Muscle layer of colon (tissue), 2 donors: ENCODE results near the gene MEAK7.

Experiments used
- H3K27ac ChIP-seq: one replicate; pipeline ENCODE4 v1.7.0; 2013; ENCODE audit warnings: low read depth, mild to moderate bottlenecking, low read length, moderate library complexity
- H3K27me3 ChIP-seq, 2 donors: one replicate each; pipeline ENCODE4 v1.7.0; 2013; ENCODE audit warnings: low read length in 2 of 2, mild to moderate bottlenecking in 2 of 2; ENCODE audit not compliant: insufficient read depth in 2 of 2, control insufficient read depth in 1 of 2
- H3K36me3 ChIP-seq: one replicate; pipeline ENCODE4 v1.7.0; 2013; ENCODE audit warnings: mild to moderate bottlenecking, low read length; ENCODE audit not compliant: insufficient read depth
- H3K4me1 ChIP-seq: one replicate; pipeline ENCODE4 v1.7.0; 2013; ENCODE audit warnings: mild to moderate bottlenecking, low read length; ENCODE audit not compliant: insufficient read depth
- H3K4me3 ChIP-seq, 2 donors: one replicate each; pipeline ENCODE4 v1.7.0; 2013; ENCODE audit warnings: low read length in 2 of 2, low read depth in 1 of 2, mild to moderate bottlenecking in 1 of 2, moderate library complexity in 1 of 2
- H3K9ac ChIP-seq: one replicate; pipeline ENCODE4 v1.7.0; 2013; ENCODE audit warnings: low read length
- H3K9me3 ChIP-seq: one replicate; pipeline ENCODE4 v1.7.0; 2013; ENCODE audit warnings: mild to moderate bottlenecking, low read length
- donor health status: abdominal sarcoma.
- donor health status: Adenocarcinoma of cecum.

MEAK7 gene

GRCh38 chr16:84504420-84505248 lies at the start of gene MEAK7:
Gene MEAK7, minus strand, starts transcription at chr16:84504659. Its CDS starts 6,573 bp downstream, at chr16:84498086.
- Histone ChIP-seq H3K27ac (peak within 1 kb of the TSS; percentile 71), H3K4me3 (peak within 1 kb of the TSS; percentile 89 to 95), H3K9ac (peak within 1 kb of the TSS; percentile 68), H3K4me1 (peaks cover 22% of the 10 kb centered on the region), H3K27me3 (no peaks in the 10 kb centered on the region), H3K9me3 (no peaks in the 10 kb centered on the region), H3K36me3 (peaks cover 9% of the 10 kb centered on the region)

- H3K9me3 ChIP-seq, result no peaks in the 10 kb centered on the region
- H3K36me3 ChIP-seq, result no peaks in the 10 kb centered on the region
- H3K27me3 ChIP-seq, result no peaks in the 10 kb centered on the region
- H3K27ac ChIP-seq, result no peak overlapping the region
- no peak overlapping the region for H3K9ac ChIP-seq
- no peak overlapping the region for H3K4me3 ChIP-seq
- no peaks in the 10 kb centered on the region for H3K4me1 ChIP-seq
These were observed 49.5 kb upstream of the MEAK7 start for GRCh38 chr16:84553873-84554399.

- Histone ChIP-seq H3K9ac (no peak overlapping the region), H3K27ac (no peak overlapping the region), H3K4me3 (no peak overlapping the region), H3K36me3 (no peaks in the 10 kb centered on the region), H3K27me3 (no peaks in the 10 kb centered on the region), H3K4me1 (no peaks in the 10 kb centered on the region), H3K9me3 (no peaks in the 10 kb centered on the region)
These were observed 47.7 kb upstream of the MEAK7 start for GRCh38 chr16:84552135-84552534.

- H3K27ac ChIP-seq, result no peak overlapping the region
These were observed 45.6 kb upstream of the MEAK7 start for GRCh38 chr16:84550096-84550495.

GRCh38 chr16:84548971-84549844 lies 44.7 kb upstream of the MEAK7 start:
- Histone ChIP-seq H3K36me3 (no peaks in the 10 kb centered on the region), H3K27me3 (no peaks in the 10 kb centered on the region), H3K4me1 (no peaks in the 10 kb centered on the region), H3K27ac (no peak overlapping the region), H3K4me3 (no peak overlapping the region), H3K9ac (no peak overlapping the region), H3K9me3 (no peaks in the 10 kb centered on the region)

More at GRCh38 chr16:84550096-84550495, 45.6 kb upstream of the MEAK7 start:
- no peak overlapping the region for H3K4me3 ChIP-seq
- no peaks in the 10 kb centered on the region for H3K27me3 ChIP-seq
- H3K9ac ChIP-seq, result no peak overlapping the region
- no peaks in the 10 kb centered on the region for H3K9me3 ChIP-seq
- H3K4me1 ChIP-seq, result no peaks in the 10 kb centered on the region
- H3K36me3 ChIP-seq, result no peaks in the 10 kb centered on the region

- Histone ChIP-seq H3K4me1 (no peaks in the 10 kb centered on the region), H3K27me3 (no peaks in the 10 kb centered on the region), H3K27ac (no peak overlapping the region), H3K9me3 (no peaks in the 10 kb centered on the region), H3K36me3 (no peaks in the 10 kb centered on the region), H3K9ac (no peak overlapping the region), H3K4me3 (no peak overlapping the region)
These were observed 44.0 kb upstream of the MEAK7 start for GRCh38 chr16:84548508-84548907.

- Histone ChIP-seq H3K4me3 (no peak overlapping the region), H3K27ac (no peak overlapping the region), H3K9ac (no peak overlapping the region), H3K4me1 (no peaks in the 10 kb centered on the region), H3K36me3 (no peaks in the 10 kb centered on the region), H3K27me3 (no peaks in the 10 kb centered on the region), H3K9me3 (no peaks in the 10 kb centered on the region)
These were observed 43.1 kb upstream of the MEAK7 start for GRCh38 chr16:84547546-84548061.

GRCh38 chr16:84546669-84547545 lies 42.4 kb upstream of the MEAK7 start:
- Histone ChIP-seq H3K27me3 (no peaks in the 10 kb centered on the region), H3K9me3 (no peaks in the 10 kb centered on the region), H3K27ac (no peak overlapping the region), H3K36me3 (no peaks in the 10 kb centered on the region), H3K4me3 (no peak overlapping the region), H3K4me1 (no peaks in the 10 kb centered on the region), H3K9ac (no peak overlapping the region)

- Histone ChIP-seq H3K9me3 (no peaks in the 10 kb centered on the region), H3K9ac (no peak overlapping the region), H3K36me3 (no peaks in the 10 kb centered on the region), H3K27me3 (no peaks in the 10 kb centered on the region), H3K4me3 (no peak overlapping the region), H3K27ac (no peak overlapping the region), H3K4me1 (no peaks in the 10 kb centered on the region)
These were observed 40.8 kb upstream of the MEAK7 start for GRCh38 chr16:84545114-84545737.

GRCh38 chr16:84544031-84544773 lies 39.7 kb upstream of the MEAK7 start:
- H3K27me3 ChIP-seq, result no peaks in the 10 kb centered on the region
- H3K27ac ChIP-seq, result no peak overlapping the region
- no peak overlapping the region for H3K4me3 ChIP-seq
- no peak overlapping the region for H3K9ac ChIP-seq
- H3K4me1 ChIP-seq, result no peaks in the 10 kb centered on the region
- H3K9me3 ChIP-seq, result no peaks in the 10 kb centered on the region
- H3K36me3 ChIP-seq, result no peaks in the 10 kb centered on the region
